PC-3 (cell line): Measurements from ENCODE around the gene SMIM11. TPM values are rescaled to one million over a fixed set of nuclear protein-coding genes. Genes with fewer than 3 reads are reported as not detected.

Experiments used
- ATAC-seq: fragments of 200-7000 bp; cut with Tn5 transposase; 2 replicates; pipeline ENCODE4 v1.9.1; 2020; ENCODE audit warnings: mild to moderate bottlenecking, moderate library complexity
- BruUV-seq: library from RNA; stranded (reverse); fragments of 400-500 nt; replicated peaks from 2 replicates; lab custom pipeline; 2021; lab: Mats Ljungman, UMichigan
- CTCF ChIA-PET: fragments of 300-600 bp; sonication (Branson Sonifier 250); formaldehyde crosslinking; loops from one replicate; lab custom pipeline; 2022; ENCODE audit warnings: antibody characterized with exemption; lab: Charles Lee
- POLR2A ChIA-PET: fragments of 300-600 bp; sonication (Branson Sonifier 250); formaldehyde crosslinking; loops from one replicate; lab custom pipeline; 2022; ENCODE audit warnings: antibody characterized with exemption; ENCODE audit not compliant: unreplicated experiment; lab: Charles Lee
- DNase-seq: peaks from one replicate; pipeline ENCODE4 v3.0.0-alpha.2; 2015
- H2AFZ ChIP-seq: fragments of 300-600 bp; sonication (generic); 2 replicates; pipeline ENCODE4 v1.6.0; 2016; ENCODE audit warnings: antibody characterized with exemption, low read length
- H3F3A ChIP-seq: fragments of 300-600 bp; sonication (generic); one replicate; pipeline ENCODE4 v1.6.0; 2017; ENCODE audit warnings: antibody characterized with exemption, low read length, control low read depth, mild to moderate bottlenecking; ENCODE audit not compliant: unreplicated experiment
- H3K27ac ChIP-seq: fragments of 300-600 bp; sonication (generic); 2 replicates; pipeline ENCODE4 v1.5.1; 2016; ENCODE audit warnings: mild to moderate bottlenecking, low read length
- H3K27me3 ChIP-seq: fragments of 300-600 bp; sonication (generic); 2 replicates; pipeline ENCODE4 v1.6.1; 2016; ENCODE audit warnings: low read length, mixed read lengths
- H3K36me3 ChIP-seq: fragments of 300-600 bp; sonication (generic); 2 replicates; pipeline ENCODE4 v1.6.1; 2016; ENCODE audit warnings: low read depth, mixed run types, low read length, mixed read lengths
- H3K4me1 ChIP-seq: fragments of 300-600 bp; sonication (generic); 2 replicates; pipeline ENCODE4 v1.5.1; 2016; ENCODE audit warnings: low read length; ENCODE audit not compliant: insufficient read depth
- H3K4me2 ChIP-seq: fragments of 300-600 bp; sonication (generic); 2 replicates; pipeline ENCODE4 v1.6.0; 2016; ENCODE audit warnings: low read length
- H3K4me3 ChIP-seq: fragments of 300-600 bp; sonication (generic); 2 replicates; pipeline ENCODE4 v1.5.1; 2016; ENCODE audit warnings: mild to moderate bottlenecking, low read length, mixed read lengths
- H3K79me2 ChIP-seq: fragments of 300-600 bp; sonication (generic); 2 replicates; pipeline ENCODE4 v1.6.1; 2017; ENCODE audit warnings: low read length, mixed read lengths
- H3K9ac ChIP-seq: fragments of 300-600 bp; sonication (generic); 2 replicates; pipeline ENCODE4 v1.6.0; 2016; ENCODE audit warnings: mild to moderate bottlenecking, low read length
- H3K9me2 ChIP-seq: fragments of 300-600 bp; sonication (generic); replicated peaks from 2 replicates; pipeline ENCODE4 v1.6.1; 2016; ENCODE audit warnings: mixed run types, low read length, mixed read lengths
- H3K9me3 ChIP-seq: fragments of 300-600 bp; sonication (generic); 2 replicates; pipeline ENCODE4 v1.6.1; 2016; ENCODE audit warnings: low read length, mixed read lengths
- H4K20me1 ChIP-seq: fragments of 300-600 bp; sonication (generic); 2 replicates; pipeline ENCODE4 v1.6.1; 2016; ENCODE audit warnings: low read length, mixed read lengths
- EZH2 ChIP-seq: fragments of 300-600 bp; sonication (generic); IDR thresholded peaks from one replicate; pipeline ENCODE4 v1.6.1; 2017; ENCODE audit warnings: antibody characterized with exemption, mild to moderate bottlenecking, low read length; ENCODE audit not compliant: unreplicated experiment
- EZH2phosphoT487 ChIP-seq: fragments of 300-600 bp; sonication (generic); IDR thresholded peaks from 2 replicates; pipeline ENCODE4 v1.6.1; 2018; ENCODE audit warnings: mild to moderate bottlenecking, antibody characterized with exemption, low read length, borderline replicate concordance
- intact Hi-C: fragments of 100-400 bp; cut with micrococcal nuclease; formaldehyde crosslinking; loops from 2 replicates; pipeline ENCODE4 v1.9.0; 2023
- total RNA-seq: library from RNA; depleted of rRNA; stranded (reverse); fragments of >200 nt; gene quantifications from 2 replicates; pipeline ENCODE4 v1.2.3, GENCODE V29; 2014
- TF ChIP-seq, protein P1 (sequence below): fragments of 300-600 bp; sonication (generic); conservative IDR thresholded peaks from 2 replicates; pipeline ENCODE4 v1.5.1; 2017; ENCODE audit warnings: antibody characterized with exemption, low read depth, mild to moderate bottlenecking, low read length

SMIM11 gene
- total RNA-seq, 1 experiment from 2014 or later, result 39.8 TPM

DNA sequence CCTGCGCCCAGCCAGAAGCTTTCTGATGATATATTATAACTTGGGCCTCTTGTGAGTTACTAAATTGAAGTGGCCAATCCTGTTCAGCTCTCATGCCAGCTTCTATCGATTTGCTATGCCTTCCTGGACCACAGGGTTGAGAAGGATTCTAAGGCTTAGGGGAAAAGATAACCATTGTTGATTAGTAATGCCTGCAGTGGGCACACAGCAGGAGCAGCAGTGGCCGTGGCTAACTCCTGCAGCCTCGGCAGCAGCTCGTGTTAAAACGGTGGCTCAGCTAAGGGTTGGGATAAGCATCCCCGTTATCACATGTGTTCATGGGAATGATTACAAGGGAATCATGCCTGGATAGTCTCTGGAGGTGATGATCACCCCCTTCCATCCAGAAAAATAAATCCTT, 32.0 kb upstream of the SMIM11 start:
- BruUV-seq, result no TSS peak
- POLR2A ChIA-PET, result no interaction called here
- no peaks in the 10 kb centered on the region for H3K36me3 ChIP-seq
- H3K4me3 ChIP-seq, result no peak overlapping the region
- H3F3A ChIP-seq, result no peaks in the 10 kb centered on the region
- no peak for ATAC-seq
- H3K4me1 ChIP-seq, result no peaks in the 10 kb centered on the region
- no peaks in the 10 kb centered on the region for H3K9me3 ChIP-seq
- 0 out of 2 replicates have a peak, but pooled peaks cover 8% of the 10 kb centered on the region for H3K27me3 ChIP-seq
- no peaks in the 10 kb centered on the region for H3K79me2 ChIP-seq
- no peaks in the 10 kb centered on the region for H4K20me1 ChIP-seq
- H3K9ac ChIP-seq, result no peak overlapping the region
- no peak for DNase-seq
- no peaks in the 10 kb centered on the region for H3K9me2 ChIP-seq
- CTCF ChIA-PET, result interaction anchor here (0.8 kb wide), 1 partner anchor 214 kb away, joined by 3 read pairs; no protein-coding TSS in a partner anchor
- H3K4me2 ChIP-seq, result no peak overlapping the region
- intact Hi-C loops, result no loop called here
- H3K27ac ChIP-seq, result no peak overlapping the region
- no peak overlapping the region for H2AFZ ChIP-seq
- TF ChIP-seq EZH2phosphoT487, result no peak
- no peak for TF ChIP-seq EZH2
- TF ChIP-seq, protein P1, sequence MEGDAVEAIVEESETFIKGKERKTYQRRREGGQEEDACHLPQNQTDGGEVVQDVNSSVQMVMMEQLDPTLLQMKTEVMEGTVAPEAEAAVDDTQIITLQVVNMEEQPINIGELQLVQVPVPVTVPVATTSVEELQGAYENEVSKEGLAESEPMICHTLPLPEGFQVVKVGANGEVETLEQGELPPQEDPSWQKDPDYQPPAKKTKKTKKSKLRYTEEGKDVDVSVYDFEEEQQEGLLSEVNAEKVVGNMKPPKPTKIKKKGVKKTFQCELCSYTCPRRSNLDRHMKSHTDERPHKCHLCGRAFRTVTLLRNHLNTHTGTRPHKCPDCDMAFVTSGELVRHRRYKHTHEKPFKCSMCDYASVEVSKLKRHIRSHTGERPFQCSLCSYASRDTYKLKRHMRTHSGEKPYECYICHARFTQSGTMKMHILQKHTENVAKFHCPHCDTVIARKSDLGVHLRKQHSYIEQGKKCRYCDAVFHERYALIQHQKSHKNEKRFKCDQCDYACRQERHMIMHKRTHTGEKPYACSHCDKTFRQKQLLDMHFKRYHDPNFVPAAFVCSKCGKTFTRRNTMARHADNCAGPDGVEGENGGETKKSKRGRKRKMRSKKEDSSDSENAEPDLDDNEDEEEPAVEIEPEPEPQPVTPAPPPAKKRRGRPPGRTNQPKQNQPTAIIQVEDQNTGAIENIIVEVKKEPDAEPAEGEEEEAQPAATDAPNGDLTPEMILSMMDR, result no peak

DNA sequence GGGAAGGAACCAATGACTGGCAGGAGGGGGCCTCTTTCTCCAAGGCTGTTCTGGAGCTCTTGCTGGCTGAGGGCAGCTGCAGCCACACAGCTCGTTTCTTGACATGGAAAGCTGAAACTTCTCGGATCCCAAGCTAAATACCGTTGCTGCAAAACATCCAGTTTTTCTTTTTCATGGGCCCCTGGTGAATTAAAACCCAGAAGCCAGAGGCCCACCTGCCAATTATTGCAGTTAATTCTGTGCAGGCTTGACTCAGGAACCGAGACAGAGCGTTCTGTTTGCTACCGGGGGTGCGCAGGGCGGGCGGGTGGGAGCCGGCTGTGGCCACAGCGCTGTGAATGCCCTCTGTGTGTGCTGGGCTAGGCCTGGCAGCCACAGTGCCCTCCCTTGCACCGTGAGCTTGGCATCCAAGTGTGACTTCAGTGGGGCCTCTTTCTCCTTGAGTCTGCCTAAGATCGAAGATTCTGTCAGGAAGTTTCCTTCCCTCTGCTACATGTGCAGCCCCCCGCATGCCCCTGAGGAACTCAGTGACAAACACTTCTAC, 31.4 kb upstream of the SMIM11 start:
- no peaks in the 10 kb centered on the region for H3K4me1 ChIP-seq
- no peak overlapping the region for H2AFZ ChIP-seq
- ChIA-PET CTCF (interaction anchor here (0.8 kb wide), 1 partner anchor 214 kb away, joined by 3 read pairs; no protein-coding TSS in a partner anchor), POLR2A (no interaction called here)
- intact Hi-C loops, result no loop called here
- no peaks in the 10 kb centered on the region for H4K20me1 ChIP-seq
- no peaks in the 10 kb centered on the region for H3K9me3 ChIP-seq
- H3K4me3 ChIP-seq, result no peak overlapping the region
- H3K4me2 ChIP-seq, result no peak overlapping the region
- no peak overlapping the region for H3K9ac ChIP-seq
- H3K79me2 ChIP-seq, result no peaks in the 10 kb centered on the region
- H3K9me2 ChIP-seq, result no peaks in the 10 kb centered on the region
- TF ChIP-seq EZH2phosphoT487 (no peak), EZH2 (no peak)
- TF ChIP-seq, protein P1, result no peak
- H3K36me3 ChIP-seq, result no peaks in the 10 kb centered on the region
- BruUV-seq, result no TSS peak
- H3F3A ChIP-seq, result no peaks in the 10 kb centered on the region
- H3K27ac ChIP-seq, result no peak overlapping the region
- DNase-seq (no peak), ATAC-seq (no peak)
- H3K27me3 ChIP-seq, result 0 out of 2 replicates have a peak, but pooled peaks cover 8% of the 10 kb centered on the region

DNA sequence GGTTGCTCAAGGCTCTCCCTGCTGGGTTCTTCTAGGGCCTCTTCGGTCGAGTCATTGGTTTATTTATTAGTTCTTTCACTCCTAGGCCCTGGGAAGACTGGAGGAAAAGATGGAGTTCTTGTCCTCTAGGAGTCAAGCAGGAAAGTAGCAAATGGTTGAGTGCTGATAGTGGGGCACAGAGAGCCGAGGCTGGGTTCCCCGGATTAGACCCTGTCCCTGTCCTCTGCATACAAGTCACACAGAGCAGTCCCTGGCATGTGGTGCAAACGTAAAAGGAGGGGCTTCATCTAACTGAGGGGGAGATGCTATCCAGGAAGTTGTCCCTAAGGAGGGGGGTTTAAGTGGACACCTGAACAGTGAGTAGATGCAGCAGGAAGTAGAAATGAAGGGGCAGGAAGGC, 30.7 kb upstream of the SMIM11 start:
- no peak for DNase-seq
- TF ChIP-seq, protein P1, result no peak
- Histone ChIP-seq H3K4me2 (no peak overlapping the region), H3K36me3 (no peaks in the 10 kb centered on the region), H3K27me3 (0 out of 2 replicates have a peak, but pooled peaks cover 3% of the 10 kb centered on the region), H3K4me3 (no peak overlapping the region), H2AFZ (no peak overlapping the region), H3K9me2 (no peaks in the 10 kb centered on the region), H3K4me1 (no peaks in the 10 kb centered on the region), H3F3A (no peaks in the 10 kb centered on the region), H3K9ac (no peak overlapping the region), H3K27ac (no peak overlapping the region), H3K9me3 (no peaks in the 10 kb centered on the region), H4K20me1 (no peaks in the 10 kb centered on the region), H3K79me2 (no peaks in the 10 kb centered on the region)
- POLR2A ChIA-PET, result no interaction called here
- CTCF ChIA-PET, result no interaction called here
- intact Hi-C loops, result no loop called here
- BruUV-seq, result no TSS peak
- no peak for ATAC-seq
